Glutamatergic neuron (in vitro differentiated cells): ENCODE data around the gene IHH. TPM values are rescaled to one million over a fixed set of nuclear protein-coding genes. Genes with fewer than 3 reads are reported as not detected.

ENCODE experiments used
- DNase-seq: peaks from one replicate; pipeline ENCODE4 v3.0.0; 2022
- H3K27ac Mint-ChIP-seq: one replicate; pipeline ENCODE4 v1.8.0; 2020; ENCODE audit warnings: mild to moderate bottlenecking, mixed read lengths, inconsistent platforms; ENCODE audit not compliant: unreplicated experiment
- H3K27me3 Mint-ChIP-seq: one replicate; pipeline ENCODE4 v1.8.0; 2020; ENCODE audit warnings: mild to moderate bottlenecking, moderate library complexity, mixed read lengths, inconsistent platforms; ENCODE audit not compliant: unreplicated experiment
- H3K36me3 Mint-ChIP-seq: one replicate; pipeline ENCODE4 v1.8.0; 2020; ENCODE audit warnings: mild to moderate bottlenecking, mixed read lengths, inconsistent platforms; ENCODE audit not compliant: unreplicated experiment
- H3K4me1 Mint-ChIP-seq: one replicate; pipeline ENCODE4 v1.8.0; 2020; ENCODE audit warnings: mild to moderate bottlenecking, low read depth, mixed read lengths, inconsistent platforms; ENCODE audit not compliant: unreplicated experiment
- H3K4me3 Mint-ChIP-seq: one replicate; pipeline ENCODE4 v1.8.0; 2020; ENCODE audit warnings: mild to moderate bottlenecking, mixed read lengths, inconsistent platforms; ENCODE audit not compliant: unreplicated experiment
- H3K9me3 Mint-ChIP-seq: one replicate; pipeline ENCODE4 v1.8.0; 2020; ENCODE audit warnings: mild to moderate bottlenecking, moderate library complexity, mixed read lengths, inconsistent platforms; ENCODE audit not compliant: unreplicated experiment
- CTCF ChIP-seq: fragments of 200-600 bp; sonication (generic); IDR thresholded peaks from one replicate; pipeline ENCODE4 v1.5.0; 2021; ENCODE audit not compliant: partially characterized antibody, unreplicated experiment
- total RNA-seq: library from RNA; stranded (reverse); fragmentation: NEBNext Ultra II Directional; extraction: Animal tissue kit (Norgen Biotek cat#: 25700); gene quantifications from one replicate; pipeline ENCODE4 v1.2.1, GENCODE V29; 2021; ENCODE audit not compliant: unreplicated experiment

The IHH gene
- total RNA-seq, 1 donor from 2014 or later, result not detected

GRCh38 chr2:219078951-219079350, 18.2 kb upstream of the IHH start:
- no peak for DNase-seq
- no peak overlapping the region for H3K27ac Mint-ChIP-seq
- no peak for TF ChIP-seq CTCF
- peaks cover 3% of the 10 kb centered on the region for H3K27me3 Mint-ChIP-seq
- no peaks in the 10 kb centered on the region for H3K36me3 Mint-ChIP-seq
- H3K9me3 Mint-ChIP-seq, result no peaks in the 10 kb centered on the region
- H3K4me1 Mint-ChIP-seq, result no peaks in the 10 kb centered on the region
- no peak overlapping the region for H3K4me3 Mint-ChIP-seq

- H3K4me3 Mint-ChIP-seq, result no peak overlapping the region
- no peak overlapping the region for H3K27ac Mint-ChIP-seq
- H3K9me3 Mint-ChIP-seq, result no peaks in the 10 kb centered on the region
- H3K36me3 Mint-ChIP-seq, result no peaks in the 10 kb centered on the region
- H3K27me3 Mint-ChIP-seq, result peaks cover 3% of the 10 kb centered on the region
- no peaks in the 10 kb centered on the region for H3K4me1 Mint-ChIP-seq
- no peak for DNase-seq
- no peak for TF ChIP-seq CTCF
Observed at GRCh38 chr2:219078126-219078525, 17.4 kb upstream of the IHH start.

- TF ChIP-seq CTCF, result no peak
- Mint-ChIP-seq H3K27ac (no peak overlapping the region), H3K27me3 (peaks cover 3% of the 10 kb centered on the region), H3K9me3 (no peaks in the 10 kb centered on the region), H3K4me3 (no peak overlapping the region), H3K36me3 (no peaks in the 10 kb centered on the region), H3K4me1 (no peaks in the 10 kb centered on the region)
- DNase-seq, result no peak
Observed at GRCh38 chr2:219076253-219076652, 15.5 kb upstream of the IHH start.

- Mint-ChIP-seq H3K4me3 (no peak overlapping the region), H3K4me1 (no peaks in the 10 kb centered on the region), H3K36me3 (no peaks in the 10 kb centered on the region), H3K27ac (no peak overlapping the region), H3K27me3 (peaks cover 5% of the 10 kb centered on the region), H3K9me3 (no peaks in the 10 kb centered on the region)
- DNase-seq, result peak; percentile 52
- TF ChIP-seq CTCF, result peak; percentile 68
Observed at GRCh38 chr2:219073413-219074129, 12.8 kb upstream of the IHH start.

- Mint-ChIP-seq H3K4me1 (no peaks in the 10 kb centered on the region), H3K36me3 (no peaks in the 10 kb centered on the region), H3K9me3 (peaks cover under 1% of the 10 kb centered on the region), H3K27ac (no peak overlapping the region), H3K27me3 (peaks cover 5% of the 10 kb centered on the region), H3K4me3 (no peak overlapping the region)
- TF ChIP-seq CTCF, result no peak
- DNase-seq, result no peak
Observed at GRCh38 chr2:219072741-219073250, 12.1 kb upstream of the IHH start.
